Astrocyte (in vitro differentiated cells and primary cell): ENCODE results near the gene ZNF362. TPM values are rescaled to one million over a fixed set of nuclear protein-coding genes. Genes with fewer than 3 reads are reported as not detected.
A peak's percentile ranks its signal among the peaks of the same experiment; 100 is the strongest.

Experiments
- DNase-seq: peaks from one replicate; pipeline ENCODE4 v3.0.0-alpha.2; 2010; ENCODE audit warnings: low read depth
- FAIRE-seq: peaks from 2 replicates; lab custom pipeline; 2011; peaks lifted over from hg19 to GRCh38; lab: Jason Lieb, UNC
- H2AFZ ChIP-seq: 2 replicates; pipeline ENCODE4 v1.6.0; 2012; ENCODE audit warnings: low read depth, low read length, inconsistent platforms
- H3K27ac ChIP-seq: 2 replicates; pipeline ENCODE4 v1.5.1; 2011; ENCODE audit warnings: low read depth, low read length, inconsistent platforms
- H3K27me3 ChIP-seq: 2 replicates; pipeline ENCODE4 v1.6.0; 2011; ENCODE audit warnings: low read length, inconsistent platforms; ENCODE audit not compliant: insufficient read depth
- H3K36me3 ChIP-seq: 2 replicates; pipeline ENCODE4 v1.5.1; 2011; ENCODE audit warnings: low read length, inconsistent platforms; ENCODE audit not compliant: insufficient read depth
- H3K4me1 ChIP-seq: 2 replicates; pipeline ENCODE4 v1.5.1; 2011; ENCODE audit warnings: low read length, inconsistent platforms; ENCODE audit not compliant: insufficient read depth
- H3K4me2 ChIP-seq: 2 replicates; pipeline ENCODE4 v1.6.0; 2012; ENCODE audit warnings: low read length, inconsistent platforms
- H3K4me3 ChIP-seq: 2 replicates; pipeline ENCODE4 v1.5.1; 2011; ENCODE audit warnings: low read depth, mild to moderate bottlenecking, low read length, inconsistent platforms; ENCODE audit not compliant: insufficient read depth
- H3K79me2 ChIP-seq: 2 replicates; pipeline ENCODE4 v1.6.0; 2012; ENCODE audit warnings: mild to moderate bottlenecking, low read length, inconsistent platforms; ENCODE audit not compliant: insufficient read depth
- H3K9ac ChIP-seq: 2 replicates; pipeline ENCODE4 v1.6.0; 2012; ENCODE audit warnings: mild to moderate bottlenecking, low read length, inconsistent platforms
- H3K9me3 ChIP-seq: 2 replicates; pipeline ENCODE4 v1.5.1; 2012; ENCODE audit warnings: low read depth, mild to moderate bottlenecking, low read length, inconsistent platforms; ENCODE audit not compliant: insufficient read depth
- H4K20me1 ChIP-seq: 2 replicates; pipeline ENCODE4 v1.6.0; 2012; ENCODE audit warnings: low read length, inconsistent platforms; ENCODE audit not compliant: insufficient read depth
- H3K27ac Mint-ChIP-seq: one replicate; pipeline ENCODE4 v1.8.0; 2021; ENCODE audit warnings: mild to moderate bottlenecking, mixed read lengths; ENCODE audit not compliant: unreplicated experiment
- H3K27me3 Mint-ChIP-seq: one replicate; pipeline ENCODE4 v1.8.0; 2021; ENCODE audit warnings: low read depth, mixed read lengths; ENCODE audit not compliant: unreplicated experiment
- H3K36me3 Mint-ChIP-seq: one replicate; pipeline ENCODE4 v1.8.0; 2021; ENCODE audit warnings: low read depth, mixed read lengths; ENCODE audit not compliant: unreplicated experiment
- H3K4me1 Mint-ChIP-seq: one replicate; pipeline ENCODE4 v1.8.0; 2021; ENCODE audit warnings: low read depth, mixed read lengths; ENCODE audit not compliant: unreplicated experiment
- H3K4me3 Mint-ChIP-seq: one replicate; pipeline ENCODE4 v1.8.0; 2021; ENCODE audit warnings: mild to moderate bottlenecking, moderate library complexity, mixed read lengths; ENCODE audit not compliant: unreplicated experiment
- H3K9me3 Mint-ChIP-seq: one replicate; pipeline ENCODE4 v1.8.0; 2021; ENCODE audit warnings: mild to moderate bottlenecking, mixed read lengths; ENCODE audit not compliant: unreplicated experiment
- CTCF ChIP-seq: IDR thresholded peaks from 2 replicates; pipeline ENCODE4 v1.5.1; 2011; ENCODE audit warnings: low read depth, mild to moderate bottlenecking, inconsistent platforms, low read length, moderate library complexity; ENCODE audit not compliant: insufficient read depth
- EZH2 ChIP-seq: IDR thresholded peaks from 2 replicates; pipeline ENCODE4 v1.6.1; 2012; ENCODE audit warnings: mild to moderate bottlenecking, low read length, inconsistent platforms; ENCODE audit not compliant: insufficient read depth
- total RNA-seq: library from RNA; stranded (reverse); gene quantifications from 2 replicates; pipeline ENCODE4 v1.2.1, GENCODE V29; 2021

Gene ZNF362
- total RNA-seq, 1 donor from 2014 or later = 38.7 TPM

DNA sequence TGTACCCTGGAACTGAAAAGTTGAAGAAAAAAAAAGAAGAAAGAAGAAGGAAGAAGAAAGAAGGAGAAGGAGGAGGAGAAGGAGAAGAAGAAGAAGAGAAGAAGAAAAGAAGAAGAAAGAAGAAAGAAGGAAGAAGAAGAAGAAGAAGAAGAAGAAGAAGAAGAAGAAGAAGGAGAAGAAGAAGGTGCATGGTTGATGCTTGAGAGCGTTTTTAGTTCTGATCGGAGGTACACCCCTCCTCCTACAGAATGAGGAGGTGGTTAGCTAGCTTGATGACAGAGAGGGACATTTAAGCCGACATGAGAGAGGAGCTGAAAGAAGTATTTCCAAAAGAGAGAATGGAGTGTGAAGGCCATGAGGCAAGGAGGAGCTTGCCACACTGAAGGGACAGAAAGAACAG lies 5.6 kb upstream of the ZNF362 start:
- DNase-seq (no peak), FAIRE-seq (no peak)

GRCh38 chr1:33254491-33254890 lies 1.8 kb upstream of the ZNF362 start:
- Mint-ChIP-seq H3K9me3 (peaks cover 12% of the 10 kb centered on the region), H3K4me3 (peak overlapping the region; percentile 20), H3K4me1 (peaks cover 17% of the 10 kb centered on the region), H3K27ac (no peak overlapping the region), H3K36me3 (peaks cover 5% of the 10 kb centered on the region), H3K27me3 (peaks cover 22% of the 10 kb centered on the region)
- H3K9ac ChIP-seq = no peak overlapping the region
- FAIRE-seq = no peak
- H3K79me2 ChIP-seq = peaks cover 25% of the 10 kb centered on the region
- no peaks in the 10 kb centered on the region for H3K9me3 ChIP-seq
- no peaks in the 10 kb centered on the region for H3K36me3 ChIP-seq
- H3K27ac ChIP-seq = no peak overlapping the region
- DNase-seq = no peak
- peaks cover 11% of the 10 kb centered on the region for H3K27me3 ChIP-seq
- H3K4me3 ChIP-seq = no peak overlapping the region
- no peak for TF ChIP-seq EZH2
- TF ChIP-seq CTCF = no peak
- no peak overlapping the region for H2AFZ ChIP-seq
- H3K4me2 ChIP-seq = no peak overlapping the region
- peaks cover 8% of the 10 kb centered on the region for H4K20me1 ChIP-seq
- peaks cover 10% of the 10 kb centered on the region for H3K4me1 ChIP-seq

More for the DNA sequence above, 5.6 kb upstream of the ZNF362 start:
- Mint-ChIP-seq H3K4me3 (no peak overlapping the region), H3K36me3 (peaks cover 2% of the 10 kb centered on the region), H3K27ac (no peak overlapping the region), H3K9me3 (peaks cover 12% of the 10 kb centered on the region), H3K27me3 (peaks cover 46% of the 10 kb centered on the region), H3K4me1 (no peaks in the 10 kb centered on the region)
- TF ChIP-seq CTCF (no peak), EZH2 (no peak)
- no peak overlapping the region for H3K27ac ChIP-seq
- no peaks in the 10 kb centered on the region for H3K9me3 ChIP-seq
- no peaks in the 10 kb centered on the region for H4K20me1 ChIP-seq
- peaks cover 13% of the 10 kb centered on the region for H3K27me3 ChIP-seq
- H3K4me3 ChIP-seq = no peak overlapping the region
- H3K79me2 ChIP-seq = no peaks in the 10 kb centered on the region
- no peak overlapping the region for H3K9ac ChIP-seq
- H3K36me3 ChIP-seq = no peaks in the 10 kb centered on the region
- no peaks in the 10 kb centered on the region for H3K4me1 ChIP-seq
- H2AFZ ChIP-seq = no peak overlapping the region
- H3K4me2 ChIP-seq = no peak overlapping the region

DNA sequence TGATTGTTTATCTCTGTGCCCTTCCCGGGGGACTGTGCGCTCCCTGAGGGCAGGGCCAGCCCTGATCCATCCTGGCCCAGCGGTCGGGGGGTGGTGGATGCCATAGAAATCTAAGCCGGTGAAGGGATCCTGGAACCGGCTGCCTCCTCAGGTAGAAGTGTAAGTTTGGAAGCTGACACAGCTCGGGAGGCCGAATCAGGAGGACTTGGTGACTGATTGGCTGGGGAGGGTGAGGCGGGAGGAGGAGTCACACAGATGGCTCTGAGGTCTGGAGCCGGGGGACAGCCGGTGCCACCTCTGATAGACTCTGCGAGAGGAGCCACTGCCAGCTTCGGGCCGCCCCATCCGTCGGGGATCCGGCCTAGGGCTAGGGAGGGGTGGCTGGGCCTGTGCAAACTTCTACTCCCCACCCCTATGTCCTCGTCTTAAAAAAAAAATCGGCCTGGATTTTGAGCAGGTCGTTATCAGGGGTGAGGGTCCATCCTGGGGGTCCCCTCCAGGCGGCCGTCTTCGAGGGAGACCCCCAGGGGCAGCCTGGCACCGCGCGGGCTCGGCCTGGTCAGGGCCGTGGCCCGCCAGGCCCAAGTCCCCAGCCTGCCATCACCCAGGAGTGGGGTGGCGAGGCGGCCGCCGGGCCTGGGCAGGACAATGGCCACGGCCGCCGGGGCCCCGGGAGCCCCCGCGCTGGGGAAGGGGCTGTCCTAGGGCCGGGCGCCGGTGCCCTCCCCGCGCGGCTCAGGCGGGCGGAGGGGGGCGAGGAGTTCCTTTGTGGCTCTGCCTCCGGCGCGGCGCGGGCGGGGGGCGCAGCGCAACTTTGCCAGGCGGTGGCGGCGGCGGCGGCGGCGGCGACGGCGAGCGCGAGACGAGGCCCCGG lies 708 bp upstream of the ZNF362 start:
- Histone ChIP-seq H3K9me3 (no peaks in the 10 kb centered on the region), H3K27ac (peak overlapping the region; percentile 2), H3K4me2 (peak overlapping the region; percentile 83), H3K79me2 (peaks cover 36% of the 10 kb centered on the region), H3K9ac (peak overlapping the region; percentile 76), H3K4me3 (peak overlapping the region; percentile 46), H3K27me3 (peaks cover 9% of the 10 kb centered on the region), H2AFZ (peak overlapping the region; percentile 59), H3K4me1 (peaks cover 10% of the 10 kb centered on the region), H4K20me1 (peaks cover 19% of the 10 kb centered on the region), H3K36me3 (peaks cover 3% of the 10 kb centered on the region)
- no peak for TF ChIP-seq EZH2
- no peak for TF ChIP-seq CTCF
- peaks cover 12% of the 10 kb centered on the region for H3K27me3 Mint-ChIP-seq
- peak overlapping the region; percentile 58 for H3K27ac Mint-ChIP-seq
- DNase-seq (peak; percentile 32), FAIRE-seq (no peak)
- H3K36me3 Mint-ChIP-seq = peaks cover 5% of the 10 kb centered on the region
- H3K9me3 Mint-ChIP-seq = peaks cover 12% of the 10 kb centered on the region
- H3K4me3 Mint-ChIP-seq = peak overlapping the region; percentile 76
- peaks cover 21% of the 10 kb centered on the region for H3K4me1 Mint-ChIP-seq
